Osteocyte (in vitro differentiated cells): ENCODE measurements around the gene CCDC93. TPM values are rescaled to one million over a fixed set of nuclear protein-coding genes. Genes with fewer than 3 reads are reported as not detected.
A peak's percentile ranks its signal among the peaks of the same experiment; 100 is the strongest.

Experiments used
- DNase-seq: peaks from one replicate; pipeline ENCODE4 v3.0.0; 2021; ENCODE audit warnings: mixed read lengths; ENCODE audit not compliant: unreplicated experiment; ENCODE audit errors: extremely low spot score
- H3K27ac Mint-ChIP-seq: one replicate; pipeline ENCODE4 v1.8.0; 2021; ENCODE audit warnings: mild to moderate bottlenecking, mixed read lengths; ENCODE audit not compliant: unreplicated experiment
- H3K27me3 Mint-ChIP-seq: one replicate; pipeline ENCODE4 v1.8.0; 2021; ENCODE audit warnings: mixed read lengths; ENCODE audit not compliant: unreplicated experiment
- H3K36me3 Mint-ChIP-seq: one replicate; pipeline ENCODE4 v1.8.0; 2021; ENCODE audit warnings: mixed read lengths; ENCODE audit not compliant: unreplicated experiment
- H3K4me1 Mint-ChIP-seq: one replicate; pipeline ENCODE4 v1.8.0; 2021; ENCODE audit warnings: mixed read lengths; ENCODE audit not compliant: unreplicated experiment
- H3K4me3 Mint-ChIP-seq: one replicate; pipeline ENCODE4 v1.8.0; 2021; ENCODE audit warnings: mild to moderate bottlenecking, moderate library complexity, mixed read lengths; ENCODE audit not compliant: unreplicated experiment
- H3K9me3 Mint-ChIP-seq: one replicate; pipeline ENCODE4 v1.8.0; 2021; ENCODE audit warnings: mixed read lengths; ENCODE audit not compliant: unreplicated experiment
- total RNA-seq: library from RNA; stranded (reverse); gene quantifications from 2 replicates; pipeline ENCODE4 v1.2.1, GENCODE V29; 2021
- TF ChIP-seq, protein P1 (sequence below): fragments of 200-600 bp; sonication (generic); IDR thresholded peaks from 2 replicates; pipeline ENCODE4 v1.5.0; 2021; ENCODE audit warnings: antibody characterized with exemption, mild to moderate bottlenecking, moderate library complexity

The CCDC93 gene
- total RNA-seq, 1 donor from 2014 or later: 23.3 TPM

DNA sequence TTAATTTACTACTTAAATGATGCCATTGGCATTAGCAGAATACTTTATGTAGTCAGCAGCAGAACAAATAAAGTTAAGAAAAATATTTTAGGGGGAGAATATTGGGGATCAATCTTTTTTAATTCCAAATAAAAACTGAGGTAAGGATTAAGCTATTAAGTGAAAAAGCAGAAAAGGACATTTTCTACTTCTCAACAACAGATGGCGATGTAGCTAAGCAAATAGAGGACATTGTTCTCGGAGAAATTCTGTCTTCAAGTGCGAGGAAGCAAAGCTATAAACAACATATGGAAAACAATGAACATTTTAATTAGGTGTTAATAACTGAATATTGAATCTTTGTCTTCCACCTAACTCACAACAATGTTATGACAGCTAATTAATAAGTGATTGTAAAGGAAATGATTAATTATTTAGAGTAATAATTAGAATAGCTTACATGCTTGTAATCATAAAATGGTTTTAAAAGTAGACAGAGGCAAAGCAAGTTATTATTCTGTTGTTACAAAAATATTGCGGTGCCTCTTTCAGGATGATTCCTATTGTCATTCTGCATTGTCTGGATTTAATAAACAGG, 32.9 kb upstream of the CCDC93 start:
- Mint-ChIP-seq H3K4me3 (no peak overlapping the region), H3K9me3 (no peaks in the 10 kb centered on the region), H3K27me3 (peaks cover 69% of the 10 kb centered on the region), H3K36me3 (no peaks in the 10 kb centered on the region), H3K27ac (no peak overlapping the region), H3K4me1 (no peaks in the 10 kb centered on the region)
- TF ChIP-seq, protein P1, sequence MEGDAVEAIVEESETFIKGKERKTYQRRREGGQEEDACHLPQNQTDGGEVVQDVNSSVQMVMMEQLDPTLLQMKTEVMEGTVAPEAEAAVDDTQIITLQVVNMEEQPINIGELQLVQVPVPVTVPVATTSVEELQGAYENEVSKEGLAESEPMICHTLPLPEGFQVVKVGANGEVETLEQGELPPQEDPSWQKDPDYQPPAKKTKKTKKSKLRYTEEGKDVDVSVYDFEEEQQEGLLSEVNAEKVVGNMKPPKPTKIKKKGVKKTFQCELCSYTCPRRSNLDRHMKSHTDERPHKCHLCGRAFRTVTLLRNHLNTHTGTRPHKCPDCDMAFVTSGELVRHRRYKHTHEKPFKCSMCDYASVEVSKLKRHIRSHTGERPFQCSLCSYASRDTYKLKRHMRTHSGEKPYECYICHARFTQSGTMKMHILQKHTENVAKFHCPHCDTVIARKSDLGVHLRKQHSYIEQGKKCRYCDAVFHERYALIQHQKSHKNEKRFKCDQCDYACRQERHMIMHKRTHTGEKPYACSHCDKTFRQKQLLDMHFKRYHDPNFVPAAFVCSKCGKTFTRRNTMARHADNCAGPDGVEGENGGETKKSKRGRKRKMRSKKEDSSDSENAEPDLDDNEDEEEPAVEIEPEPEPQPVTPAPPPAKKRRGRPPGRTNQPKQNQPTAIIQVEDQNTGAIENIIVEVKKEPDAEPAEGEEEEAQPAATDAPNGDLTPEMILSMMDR: peak; percentile 76
- DNase-seq: no peak

DNA sequence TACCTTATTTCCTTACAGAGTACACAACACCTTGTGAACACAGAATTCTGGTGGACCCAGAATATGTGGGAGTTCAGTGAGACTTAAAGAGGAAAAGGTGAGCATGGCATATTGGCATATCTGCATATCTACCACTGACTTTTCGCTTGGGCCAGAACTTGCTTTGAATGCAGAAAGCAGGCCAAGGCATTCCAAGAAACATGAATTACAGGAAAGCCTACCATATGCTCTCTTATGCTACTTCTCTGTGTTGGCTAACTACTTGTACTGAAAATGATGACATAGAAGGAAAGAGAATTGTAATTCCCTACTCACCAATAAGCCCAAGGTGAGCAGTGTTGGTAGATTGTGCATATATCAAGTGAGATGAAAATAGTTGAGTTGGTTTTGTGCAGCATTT, 31.4 kb upstream of the CCDC93 start:
- no peaks in the 10 kb centered on the region for H3K9me3 Mint-ChIP-seq

DNA sequence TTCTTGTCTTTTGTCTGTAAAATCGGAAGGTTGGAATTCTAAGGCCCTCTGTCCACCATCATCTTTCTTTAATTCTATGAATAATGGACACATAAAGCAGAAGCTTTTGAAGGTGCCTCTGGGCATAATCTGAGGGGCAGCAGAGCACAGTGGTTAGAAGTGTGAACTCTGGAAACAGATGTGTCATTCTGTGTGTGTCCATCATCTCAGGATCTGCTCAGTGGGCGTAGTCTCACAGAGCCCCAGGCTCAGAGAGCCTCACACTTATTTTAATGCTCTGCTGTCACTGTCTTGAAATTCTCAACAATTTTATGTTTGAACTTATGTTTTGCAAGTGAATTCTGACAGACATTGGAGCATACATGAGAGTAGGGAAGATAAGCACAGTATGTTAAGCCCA, 31.0 kb upstream of the CCDC93 start:
- Mint-ChIP-seq H3K36me3 (no peaks in the 10 kb centered on the region), H3K4me1 (no peaks in the 10 kb centered on the region)

More for the DNA sequence above, 31.4 kb upstream of the CCDC93 start:
- TF ChIP-seq, protein P1: no peak
- H3K27me3 Mint-ChIP-seq: peaks cover 58% of the 10 kb centered on the region
- H3K4me3 Mint-ChIP-seq: no peak overlapping the region
- H3K27ac Mint-ChIP-seq: no peak overlapping the region
- no peaks in the 10 kb centered on the region for H3K36me3 Mint-ChIP-seq
- no peaks in the 10 kb centered on the region for H3K4me1 Mint-ChIP-seq
- DNase-seq: no peak

DNA sequence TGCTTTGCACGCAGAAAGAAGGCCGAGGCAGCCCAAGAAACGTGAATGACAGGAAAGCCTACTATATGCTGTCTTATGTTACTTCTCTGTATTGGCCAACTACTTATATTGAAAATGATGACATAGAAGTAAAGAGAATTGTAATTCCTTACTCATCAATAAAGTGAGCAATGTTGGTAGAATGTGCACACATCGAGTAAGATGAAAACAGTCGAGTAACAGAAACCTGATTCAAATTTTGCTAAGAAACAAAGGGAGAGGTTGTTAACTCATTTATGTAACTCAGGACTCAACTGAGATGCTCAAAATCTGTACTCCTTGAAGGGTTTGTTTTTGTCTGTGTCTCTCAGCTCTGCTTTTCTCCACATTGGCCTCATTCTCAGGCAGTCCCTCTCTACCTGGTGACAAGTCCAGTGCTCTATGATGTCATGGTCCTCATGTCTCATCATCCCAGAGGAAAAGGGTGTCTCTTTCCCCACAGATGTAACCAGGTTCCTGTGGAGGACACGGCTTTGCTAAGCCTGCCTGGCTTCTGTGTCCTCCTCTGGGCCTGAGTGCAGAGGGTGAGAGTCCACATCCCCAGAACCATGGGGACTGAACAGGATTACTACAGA, 30.3 kb upstream of the CCDC93 start:
- Mint-ChIP-seq H3K4me3 (no peak overlapping the region), H3K27ac (no peak overlapping the region), H3K9me3 (no peaks in the 10 kb centered on the region), H3K36me3 (no peaks in the 10 kb centered on the region), H3K27me3 (peaks cover 55% of the 10 kb centered on the region), H3K4me1 (no peaks in the 10 kb centered on the region)
- TF ChIP-seq, protein P1: no peak
- DNase-seq: no peak

More for the DNA sequence above, 31.0 kb upstream of the CCDC93 start:
- TF ChIP-seq, protein P1: no peak
- DNase-seq: no peak
- H3K4me3 Mint-ChIP-seq: no peak overlapping the region
- H3K27me3 Mint-ChIP-seq: peaks cover 54% of the 10 kb centered on the region
- no peaks in the 10 kb centered on the region for H3K9me3 Mint-ChIP-seq
- H3K27ac Mint-ChIP-seq: no peak overlapping the region

DNA sequence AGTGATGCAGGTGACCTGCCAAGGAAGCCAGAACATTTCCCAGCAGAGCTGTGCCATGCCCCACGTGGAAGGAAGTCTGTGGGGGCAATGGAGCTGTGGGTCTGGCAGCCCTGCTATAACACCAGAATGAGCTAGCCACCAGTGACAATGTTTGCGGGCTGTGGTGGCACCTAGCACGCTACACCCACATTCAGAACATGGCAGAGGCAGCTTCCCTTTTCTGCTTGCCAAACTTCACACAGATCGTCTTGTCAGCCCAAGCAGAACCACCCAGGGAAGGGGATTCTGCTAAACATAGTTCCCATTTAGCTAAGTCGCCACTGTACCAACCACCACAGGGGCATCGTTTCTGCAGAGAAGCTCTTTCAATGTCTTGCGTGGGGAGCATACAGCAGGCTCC, 27.0 kb upstream of the CCDC93 start:
- Mint-ChIP-seq H3K4me1 (no peaks in the 10 kb centered on the region), H3K4me3 (no peak overlapping the region), H3K27ac (no peak overlapping the region), H3K27me3 (peaks cover 54% of the 10 kb centered on the region), H3K9me3 (peaks cover 9% of the 10 kb centered on the region), H3K36me3 (no peaks in the 10 kb centered on the region)
- TF ChIP-seq, protein P1: no peak
- DNase-seq: no peak
